Fibroblast of lung (primary cell): ENCODE measurements around the gene PLEKHA6. TPM values are rescaled to one million over a fixed set of nuclear protein-coding genes. Genes with fewer than 3 reads are reported as not detected.

ENCODE experiments used
- DNase-seq, 2 donors: peaks; one replicate each; pipeline versions ENCODE4 v3.0.0 to v3.0.0-alpha.2; 2010; ENCODE audit warnings: low read depth in 2 of 2
- H2AFZ ChIP-seq: 2 replicates; pipeline ENCODE4 v1.5.1; 2012; ENCODE audit warnings: low read length, control low read depth, inconsistent platforms
- H3K27ac ChIP-seq: 2 replicates; pipeline ENCODE4 v1.5.1; 2011; ENCODE audit warnings: low read length, control low read depth; ENCODE audit not compliant: insufficient read depth
- H3K27me3 ChIP-seq: 2 replicates; pipeline ENCODE4 v1.5.1; 2011; ENCODE audit warnings: mild to moderate bottlenecking, low read length; ENCODE audit not compliant: control insufficient read depth, insufficient read depth
- H3K36me3 ChIP-seq: 2 replicates; pipeline ENCODE4 v1.5.1; 2011; ENCODE audit warnings: low read length; ENCODE audit not compliant: control insufficient read depth, insufficient read depth
- H3K4me1 ChIP-seq: 2 replicates; pipeline ENCODE4 v1.5.1; 2011; ENCODE audit warnings: low read length; ENCODE audit not compliant: control insufficient read depth, insufficient read depth; ENCODE audit errors: extremely low read depth
- H3K4me2 ChIP-seq: 2 replicates; pipeline ENCODE4 v1.5.1; 2011; ENCODE audit warnings: low read length, control low read depth; ENCODE audit not compliant: insufficient read depth; ENCODE audit errors: extremely low read depth
- H3K4me3 ChIP-seq, 4 experiments: fragments of 200-600 bp in 1 of 4; sonication (generic) in 1 of 4; replicated peaks in 1 of 4; 2 replicates each; pipeline ENCODE4 v1.5.1; 2011 to 2016; ENCODE audit warnings: low read length in 4 of 4, low read depth in 3 of 4, mild to moderate bottlenecking in 3 of 4, control low read depth in 2 of 4, inconsistent platforms in 1 of 4, mixed read lengths in 1 of 4; ENCODE audit not compliant: insufficient read depth in 1 of 4; ENCODE audit errors: control extremely low read depth in 1 of 4
- H3K79me2 ChIP-seq: 2 replicates; pipeline ENCODE4 v1.5.1; 2012; ENCODE audit warnings: mild to moderate bottlenecking, low read length, inconsistent platforms; ENCODE audit not compliant: control insufficient read depth, insufficient read depth
- H3K9ac ChIP-seq: 2 replicates; pipeline ENCODE4 v1.5.1; 2011; ENCODE audit warnings: mild to moderate bottlenecking, low read length, control low read depth; ENCODE audit not compliant: insufficient read depth
- H3K9me3 ChIP-seq: 2 replicates; pipeline ENCODE4 v1.5.1; 2012; ENCODE audit warnings: low read depth, low read length; ENCODE audit not compliant: control insufficient read depth, insufficient read depth
- H4K20me1 ChIP-seq: 2 replicates; pipeline ENCODE4 v1.5.1; 2011; ENCODE audit warnings: low read length; ENCODE audit not compliant: control insufficient read depth, insufficient read depth; ENCODE audit errors: extremely low read depth
- EZH2 ChIP-seq: IDR thresholded peaks from 2 replicates; pipeline ENCODE4 v1.5.1; 2012; ENCODE audit warnings: low read length, control low read depth, mild to moderate bottlenecking; ENCODE audit errors: missing control alignments
- polyA plus RNA-seq, 2 donors: library from polyadenylated mRNA; depleted of rRNA in 1 of 2; stranded (reverse) in 1 of 2; unstranded in 1 of 2; fragments of >200 nt; gene quantifications; 2 replicates each; pipeline ENCODE4 v1.2.1, GENCODE V29; 2011 to 2012; ENCODE audit warnings: missing spikeins in 1 of 2
- total RNA-seq: library from RNA; depleted of rRNA; stranded (reverse); fragments of >200 nt; gene quantifications from 2 replicates; pipeline ENCODE4 v1.2.1, GENCODE V29; 2014
- TF ChIP-seq, protein P1 (sequence below), 2 donors: IDR thresholded peaks in 1 of 2; conservative IDR thresholded peaks in 1 of 2; 1 replicate in 1 of 2; 2 replicates in 1 of 2; pipeline ENCODE4 v1.5.1; 2011 to 2012; ENCODE audit warnings: low read length in 2 of 2, control low read depth in 1 of 2, inconsistent platforms in 1 of 2, low read depth in 1 of 2, mild to moderate bottlenecking in 1 of 2

PLEKHA6 gene
- total and polyA plus RNA-seq, 2 donors (not counting 1 experiment from before 2014, with no cell fraction given) = 3.8 to 4.3 TPM

DNA sequence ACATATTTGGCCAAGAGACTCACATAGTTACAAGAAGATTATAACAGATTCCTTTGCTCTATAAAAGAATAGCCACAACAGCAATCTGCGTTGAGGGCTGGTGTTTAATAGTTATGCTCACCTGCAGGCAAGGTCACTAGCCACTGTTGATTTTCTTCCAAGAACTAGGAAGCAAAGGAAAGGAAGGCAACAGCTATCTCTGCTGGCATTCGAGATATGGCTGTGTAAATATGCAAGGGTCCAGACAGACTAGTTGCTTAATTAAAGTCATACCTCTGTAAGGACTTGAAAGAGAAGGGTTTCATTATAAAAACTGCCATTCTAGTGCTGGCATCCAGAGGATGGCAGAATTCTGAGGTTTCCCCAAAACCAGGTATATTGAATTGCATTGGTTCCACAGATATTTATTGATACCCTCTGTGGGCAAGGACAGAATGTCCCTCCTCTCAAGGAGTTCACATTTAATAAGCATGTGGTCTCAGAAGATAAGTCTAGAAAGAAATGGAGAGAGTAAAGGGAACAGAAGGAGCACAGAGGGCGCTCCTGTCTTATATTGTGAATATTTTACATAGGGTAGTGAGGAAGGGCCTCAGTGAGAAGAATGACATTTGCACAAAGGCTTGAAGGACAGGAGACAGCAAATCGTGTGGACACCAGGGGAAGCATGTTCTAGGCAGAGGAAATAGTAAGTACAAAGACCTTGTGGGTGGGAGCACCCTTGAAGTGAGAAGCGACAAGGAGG is 23.6 kb upstream of the PLEKHA6 start:
- no peak overlapping the region for H3K27ac ChIP-seq
- H2AFZ ChIP-seq = no peak overlapping the region
- no peaks in the 10 kb centered on the region for H3K79me2 ChIP-seq
- H4K20me1 ChIP-seq = no peaks in the 10 kb centered on the region
- no peak overlapping the region for H3K9ac ChIP-seq
- no peaks in the 10 kb centered on the region for H3K9me3 ChIP-seq
- DNase-seq = no peak
- no peak overlapping the region for H3K4me2 ChIP-seq
- no peaks in the 10 kb centered on the region for H3K36me3 ChIP-seq
- no peaks in the 10 kb centered on the region for H3K4me1 ChIP-seq
- TF ChIP-seq, protein P1, sequence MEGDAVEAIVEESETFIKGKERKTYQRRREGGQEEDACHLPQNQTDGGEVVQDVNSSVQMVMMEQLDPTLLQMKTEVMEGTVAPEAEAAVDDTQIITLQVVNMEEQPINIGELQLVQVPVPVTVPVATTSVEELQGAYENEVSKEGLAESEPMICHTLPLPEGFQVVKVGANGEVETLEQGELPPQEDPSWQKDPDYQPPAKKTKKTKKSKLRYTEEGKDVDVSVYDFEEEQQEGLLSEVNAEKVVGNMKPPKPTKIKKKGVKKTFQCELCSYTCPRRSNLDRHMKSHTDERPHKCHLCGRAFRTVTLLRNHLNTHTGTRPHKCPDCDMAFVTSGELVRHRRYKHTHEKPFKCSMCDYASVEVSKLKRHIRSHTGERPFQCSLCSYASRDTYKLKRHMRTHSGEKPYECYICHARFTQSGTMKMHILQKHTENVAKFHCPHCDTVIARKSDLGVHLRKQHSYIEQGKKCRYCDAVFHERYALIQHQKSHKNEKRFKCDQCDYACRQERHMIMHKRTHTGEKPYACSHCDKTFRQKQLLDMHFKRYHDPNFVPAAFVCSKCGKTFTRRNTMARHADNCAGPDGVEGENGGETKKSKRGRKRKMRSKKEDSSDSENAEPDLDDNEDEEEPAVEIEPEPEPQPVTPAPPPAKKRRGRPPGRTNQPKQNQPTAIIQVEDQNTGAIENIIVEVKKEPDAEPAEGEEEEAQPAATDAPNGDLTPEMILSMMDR (conservative IDR thresholded peaks at IDR 0.05 in 1 of 2, IDR thresholded peaks at IDR 0.05 in 1 of 2; ENCODE audit: low read depth in 1 of 2, low read length in 2 of 2) = no peak
- no peak for TF ChIP-seq EZH2
- H3K4me3 ChIP-seq = no peak overlapping the region
- peaks cover 22% of the 10 kb centered on the region for H3K27me3 ChIP-seq

DNA sequence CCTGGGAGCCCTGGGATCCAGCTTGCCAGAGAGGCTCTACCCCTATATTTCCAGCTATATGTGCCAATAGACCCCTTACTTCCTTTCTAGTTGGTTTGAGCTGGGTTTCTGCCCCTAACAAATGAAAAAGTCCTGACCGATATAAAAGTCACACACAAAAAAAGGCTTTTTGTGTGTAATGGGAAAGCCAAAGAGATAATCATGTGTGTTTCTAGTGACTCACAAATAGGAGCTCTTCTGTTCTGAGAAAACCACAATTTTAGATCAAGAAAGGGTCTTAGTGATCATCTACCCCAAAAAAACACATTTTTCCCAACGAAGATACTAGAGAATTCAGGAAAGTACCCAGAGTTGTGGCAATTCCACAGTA is 23.0 kb upstream of the PLEKHA6 start:
- Histone ChIP-seq H3K9ac (no peak overlapping the region), H2AFZ (no peak overlapping the region), H3K4me3 (no peak overlapping the region), H3K36me3 (no peaks in the 10 kb centered on the region), H3K9me3 (no peaks in the 10 kb centered on the region), H3K4me1 (no peaks in the 10 kb centered on the region), H3K27me3 (peaks cover 28% of the 10 kb centered on the region), H3K27ac (no peak overlapping the region), H3K79me2 (no peaks in the 10 kb centered on the region), H3K4me2 (no peak overlapping the region), H4K20me1 (no peaks in the 10 kb centered on the region)
- no peak for DNase-seq
- TF ChIP-seq, protein P1 (conservative IDR thresholded peaks at IDR 0.05 in 1 of 2, IDR thresholded peaks at IDR 0.05 in 1 of 2; ENCODE audit: low read depth in 1 of 2, low read length in 2 of 2) = no peak
- no peak for TF ChIP-seq EZH2

DNA sequence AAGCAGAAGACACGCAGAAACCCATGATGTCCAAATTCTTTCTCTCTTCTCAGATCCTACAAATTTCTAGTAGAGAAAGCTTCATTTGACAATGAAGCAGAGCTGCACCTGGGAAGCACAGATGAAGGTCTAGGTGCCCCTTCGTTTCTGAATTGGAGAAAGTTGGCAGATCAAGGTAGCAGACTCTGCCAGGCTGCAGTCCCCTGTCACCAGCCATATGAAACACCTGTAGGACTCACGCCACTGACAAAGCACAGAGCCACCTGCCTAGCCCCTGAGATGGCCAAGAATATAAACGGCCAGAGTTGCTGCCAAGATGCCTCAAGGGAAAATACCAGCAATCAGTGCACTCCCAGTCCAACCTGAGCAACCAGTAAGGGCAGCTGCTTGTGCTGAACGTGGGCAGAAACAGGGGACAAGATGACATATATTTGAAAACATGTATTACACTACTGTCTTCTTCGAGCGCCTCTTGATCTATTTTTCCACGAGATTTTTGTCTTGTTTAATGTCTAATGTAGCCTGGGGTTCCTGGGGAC is 20.6 kb upstream of the PLEKHA6 start:
- DNase-seq = no peak
- Histone ChIP-seq H3K27ac (no peak overlapping the region), H3K9me3 (no peaks in the 10 kb centered on the region), H3K79me2 (no peaks in the 10 kb centered on the region), H3K27me3 (peaks cover 45% of the 10 kb centered on the region), H2AFZ (no peak overlapping the region), H3K4me2 (no peak overlapping the region), H4K20me1 (no peaks in the 10 kb centered on the region), H3K4me1 (no peaks in the 10 kb centered on the region), H3K36me3 (no peaks in the 10 kb centered on the region), H3K9ac (no peak overlapping the region), H3K4me3 (no peak overlapping the region)
- TF ChIP-seq EZH2 = no peak
- TF ChIP-seq, protein P1 (conservative IDR thresholded peaks at IDR 0.05 in 1 of 2, IDR thresholded peaks at IDR 0.05 in 1 of 2; ENCODE audit: low read depth in 1 of 2, low read length in 2 of 2) = no peak
